HG03342 (cell line): ENCODE data around the gene DNAJC1.

Source experiments
- ATAC-seq: cut with Tn5 transposase; IDR thresholded peaks from one replicate; pipeline ENCODE4 v1.9.1; 2021; ENCODE audit warnings: mild to moderate bottlenecking, moderate library complexity; ENCODE audit not compliant: unreplicated experiment

Gene DNAJC1

GRCh38 chr10:22006379-22006884 is 2.9 kb upstream of the DNAJC1 start:
- ATAC-seq = no peak

GRCh38 chr10:22005763-22006162 is 2.2 kb upstream of the DNAJC1 start:
- no peak for ATAC-seq

- peak; percentile 1 for ATAC-seq
Observed at GRCh38 chr10:22003964-22004281, 393 bp upstream of the DNAJC1 start.

GRCh38 chr10:22002591-22003176 is 846 bp downstream of the DNAJC1 start:
- peak; percentile 21 for ATAC-seq

- ATAC-seq = no peak
Observed at GRCh38 chr10:21995557-21995956, 8.0 kb downstream of the DNAJC1 start.

GRCh38 chr10:21993360-21994001 is 10.0 kb downstream of the DNAJC1 start:
- no peak for ATAC-seq

- no peak for ATAC-seq
Observed at GRCh38 chr10:21991785-21992184, 11.7 kb downstream of the DNAJC1 start.

GRCh38 chr10:21990449-21990848 is 13.1 kb downstream of the DNAJC1 start:
- no peak for ATAC-seq

GRCh38 chr10:21989453-21990154 is 13.9 kb downstream of the DNAJC1 start:
- ATAC-seq = peak; percentile 87

GRCh38 chr10:21985541-21985940 is 18.0 kb downstream of the DNAJC1 start:
- no peak for ATAC-seq

GRCh38 chr10:21981118-21981517 is 22.4 kb downstream of the DNAJC1 start:
- no peak for ATAC-seq

GRCh38 chr10:21980691-21981090 is 22.8 kb downstream of the DNAJC1 start:
- no peak for ATAC-seq

- ATAC-seq = no peak
Observed at GRCh38 chr10:21978191-21978862, 25.2 kb downstream of the DNAJC1 start.

GRCh38 chr10:21976739-21977138 is 26.8 kb downstream of the DNAJC1 start:
- ATAC-seq = no peak

GRCh38 chr10:21976280-21976679 is 27.2 kb downstream of the DNAJC1 start:
- no peak for ATAC-seq

- ATAC-seq = no peak
Observed at GRCh38 chr10:21975378-21975990, 28.0 kb downstream of the DNAJC1 start.

GRCh38 chr10:21972584-21972983 is 30.9 kb downstream of the DNAJC1 start:
- ATAC-seq = no peak

GRCh38 chr10:21969326-21970287 is 33.9 kb downstream of the DNAJC1 start:
- ATAC-seq = no peak

GRCh38 chr10:21964983-21965665 is 38.4 kb downstream of the DNAJC1 start:
- ATAC-seq = no peak
